Limb (tissue), 2 donors: Measurements from ENCODE around the gene P2RX3.

ENCODE experiments used
- DNase-seq, 2 donors: peaks; one replicate each; pipeline ENCODE4 v3.0.0-alpha.2; 2016; ENCODE audit errors: extremely low spot score in 2 of 2

The P2RX3 gene

GRCh38 chr11:57368845-57369232 is 30.7 kb downstream of the P2RX3 start:
- DNase-seq = no peak

- DNase-seq = no peak
Observed at GRCh38 chr11:57370251-57370650, 32.1 kb downstream of the P2RX3 start.

DNA sequence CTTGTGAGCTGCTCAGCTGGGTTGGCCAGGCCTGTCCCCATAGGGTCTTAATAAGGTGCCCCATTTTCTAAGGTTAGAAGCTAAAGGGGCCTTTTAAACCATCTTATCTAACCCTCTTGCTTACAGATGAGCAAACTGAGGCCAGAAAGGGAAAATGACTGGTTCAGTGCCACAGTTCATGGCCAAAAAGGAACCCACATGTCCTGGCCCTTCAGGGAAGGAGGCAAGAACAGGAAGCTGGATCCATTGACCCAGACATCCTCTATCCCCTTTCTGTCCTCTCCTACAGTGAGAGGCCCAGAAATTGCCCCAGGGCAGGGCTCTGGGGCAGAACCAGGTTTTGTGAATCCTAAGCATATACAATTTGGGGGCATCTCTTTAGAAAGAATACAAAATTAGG is 32.8 kb downstream of the P2RX3 start:
- no peak for DNase-seq

GRCh38 chr11:57373146-57373545 is 35.0 kb downstream of the P2RX3 start:
- no peak for DNase-seq

GRCh38 chr11:57374966-57375365 is 36.8 kb downstream of the P2RX3 start:
- DNase-seq = no peak

DNA sequence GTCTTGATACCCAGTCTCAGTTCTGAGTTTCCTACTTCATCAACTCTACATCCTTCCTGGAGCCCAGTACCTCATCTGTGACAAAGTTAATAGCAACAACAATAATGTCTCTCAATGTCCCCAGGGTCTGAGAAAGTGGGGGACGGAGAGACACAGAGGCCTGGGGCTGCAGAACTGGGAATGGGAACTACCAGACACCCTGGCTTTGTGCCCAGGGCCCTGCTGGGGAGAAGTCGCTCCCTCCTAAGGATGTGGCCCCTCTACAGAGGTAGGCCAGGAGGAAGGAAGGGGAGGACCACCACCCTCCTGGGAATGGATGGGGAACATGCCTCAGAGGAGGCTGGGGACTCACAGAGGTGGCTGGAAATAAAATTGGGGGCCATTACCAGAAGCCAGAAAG is 37.3 kb downstream of the P2RX3 start:
- DNase-seq = no peak

DNA sequence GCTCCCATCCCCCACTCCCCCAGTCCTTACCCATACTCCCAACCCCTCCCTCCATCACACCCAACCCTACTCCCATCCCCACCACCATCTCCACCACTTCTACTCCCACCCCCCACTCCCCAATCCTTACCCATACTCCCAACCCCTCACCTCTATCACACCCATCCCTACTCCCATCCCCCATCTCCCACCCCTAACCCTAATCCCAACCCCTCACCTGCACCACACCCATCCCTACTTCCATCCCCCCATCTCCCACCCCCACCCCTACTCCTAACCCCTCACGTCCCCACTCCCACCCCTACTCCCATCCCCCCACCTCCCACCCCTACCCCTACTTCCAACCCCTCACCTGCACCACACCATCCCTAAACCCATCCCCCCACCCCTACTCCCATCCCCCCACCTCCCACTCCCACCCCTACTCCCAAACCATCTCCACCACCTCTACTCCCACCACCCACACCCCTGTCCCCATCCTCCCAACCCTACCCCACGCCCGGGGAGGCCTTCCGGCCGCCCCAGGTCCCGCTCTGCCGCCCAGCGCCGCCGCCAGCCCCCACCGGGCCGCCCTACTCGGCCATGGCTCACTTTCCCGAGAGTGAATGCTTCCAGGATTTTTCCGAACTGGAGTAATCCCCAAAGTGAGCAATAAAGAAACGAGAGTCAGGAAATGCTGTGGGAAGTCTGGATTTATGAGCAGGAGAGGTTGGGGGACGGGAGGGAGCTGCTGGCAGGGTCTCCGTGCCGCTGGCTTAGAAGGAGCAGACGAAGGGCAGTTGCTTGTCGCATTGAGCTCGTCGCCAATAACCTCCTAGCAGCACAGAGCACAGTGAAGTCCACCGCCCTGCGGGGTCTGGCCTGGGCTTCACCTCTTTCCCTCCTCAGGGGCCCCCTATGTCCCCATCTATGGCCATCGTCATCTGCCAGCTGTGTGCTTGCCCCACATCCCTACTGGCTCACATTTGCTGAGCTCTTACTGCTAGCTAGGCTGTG is 38.2 kb downstream of the P2RX3 start:
- no peak for DNase-seq

- no peak for DNase-seq
Observed at GRCh38 chr11:57377107-57377506, 39.0 kb downstream of the P2RX3 start.

DNA sequence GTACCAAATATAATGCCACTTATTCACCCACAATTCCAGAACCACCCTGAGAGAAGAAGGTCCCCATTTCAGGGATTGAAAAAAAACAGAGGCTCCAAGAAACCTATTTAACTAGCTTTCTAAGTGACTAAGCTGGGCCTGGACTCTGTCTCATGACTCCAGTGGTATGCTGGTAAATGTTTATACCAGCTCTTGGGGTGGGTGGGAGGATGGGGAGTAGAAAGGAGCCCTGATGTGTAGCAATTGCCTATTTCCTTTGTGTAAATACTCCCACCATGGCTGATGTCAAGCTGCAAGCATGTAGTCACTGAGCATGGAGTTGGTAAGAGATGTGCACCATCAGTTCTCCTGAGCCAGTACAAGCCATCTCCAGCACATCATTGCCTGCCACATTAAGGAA is 40.0 kb downstream of the P2RX3 start:
- no peak for DNase-seq

- peak in 1 of 2 donors; percentile 44 for DNase-seq
Observed at GRCh38 chr11:57379732-57380131, 41.6 kb downstream of the P2RX3 start.

GRCh38 chr11:57380975-57381374 is 42.8 kb downstream of the P2RX3 start, which contains the start of gene PRG3:
Gene PRG3, minus strand, starts transcription at chr11:57381150. Its CDS starts 442 bp downstream, at chr11:57380708.
- DNase-seq = no peak

GRCh38 chr11:57386178-57386940 is 48.2 kb downstream of the P2RX3 start:
- no peak for DNase-seq

DNA sequence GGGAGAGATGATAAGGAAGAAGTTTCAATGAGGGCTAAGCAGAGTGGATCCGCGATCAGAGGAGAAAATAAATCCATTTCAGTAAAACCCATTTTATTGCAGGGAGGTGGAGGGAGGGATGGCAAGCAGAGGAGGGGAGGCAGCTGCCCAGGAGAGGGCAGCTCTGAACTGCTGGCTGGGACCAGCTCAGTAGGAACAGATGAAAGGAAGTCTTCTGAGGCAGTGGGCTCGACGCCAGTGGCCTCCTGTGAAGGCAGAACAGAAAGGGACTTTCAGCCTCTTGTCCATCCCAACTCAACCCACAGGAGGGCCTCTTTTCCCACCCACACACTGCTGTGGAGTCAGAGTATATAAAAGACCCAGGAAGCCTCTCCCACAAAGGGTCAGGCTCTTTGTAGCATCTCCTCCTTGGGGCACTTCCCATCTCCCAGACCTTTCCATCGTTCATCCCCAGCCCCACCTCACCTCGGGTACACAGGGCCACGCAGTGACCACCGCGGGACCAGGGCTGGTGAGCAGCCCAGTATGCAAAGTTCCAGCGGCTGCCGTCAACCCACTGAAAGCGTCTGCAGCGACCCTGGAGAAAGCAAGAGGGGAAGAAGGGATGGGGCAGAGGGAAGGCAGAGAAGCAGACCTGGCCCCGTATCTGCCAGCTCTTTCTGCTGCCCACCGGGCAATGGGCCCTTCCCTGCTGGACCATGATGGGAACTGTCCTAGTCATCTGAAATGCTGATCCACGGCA is 49.3 kb downstream of the P2RX3 start:
- no peak for DNase-seq

GRCh38 chr11:57390535-57390934 is 52.4 kb downstream of the P2RX3 start, which contains the start of gene PRG2:
Gene PRG2, minus strand, starts transcription at chr11:57390650. Its CDS starts 706 bp downstream, at chr11:57389944.
- no peak for DNase-seq

- DNase-seq = no peak
Observed at GRCh38 chr11:57391111-57391510, 53.0 kb downstream of the P2RX3 start.

DNA sequence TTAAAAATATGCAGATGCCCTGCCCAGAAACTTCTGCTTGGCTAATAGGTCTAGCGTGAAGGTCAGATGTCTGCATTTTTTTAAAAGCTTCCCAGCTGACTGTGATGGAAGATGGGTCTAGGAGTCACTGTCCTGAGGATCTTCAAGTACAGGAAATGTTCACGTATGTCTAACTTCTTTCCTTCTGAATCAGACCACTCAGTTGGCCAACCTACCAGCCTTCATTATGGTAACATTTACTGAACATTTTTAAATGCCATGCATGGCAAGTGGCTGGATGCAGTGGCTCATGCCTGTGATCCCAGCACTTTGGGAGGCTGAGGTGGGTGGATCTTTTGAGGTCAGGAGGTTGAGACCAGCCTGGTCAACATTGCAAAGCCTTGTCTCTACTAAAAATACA is 53.4 kb downstream of the P2RX3 start:
- DNase-seq = no peak

DNA sequence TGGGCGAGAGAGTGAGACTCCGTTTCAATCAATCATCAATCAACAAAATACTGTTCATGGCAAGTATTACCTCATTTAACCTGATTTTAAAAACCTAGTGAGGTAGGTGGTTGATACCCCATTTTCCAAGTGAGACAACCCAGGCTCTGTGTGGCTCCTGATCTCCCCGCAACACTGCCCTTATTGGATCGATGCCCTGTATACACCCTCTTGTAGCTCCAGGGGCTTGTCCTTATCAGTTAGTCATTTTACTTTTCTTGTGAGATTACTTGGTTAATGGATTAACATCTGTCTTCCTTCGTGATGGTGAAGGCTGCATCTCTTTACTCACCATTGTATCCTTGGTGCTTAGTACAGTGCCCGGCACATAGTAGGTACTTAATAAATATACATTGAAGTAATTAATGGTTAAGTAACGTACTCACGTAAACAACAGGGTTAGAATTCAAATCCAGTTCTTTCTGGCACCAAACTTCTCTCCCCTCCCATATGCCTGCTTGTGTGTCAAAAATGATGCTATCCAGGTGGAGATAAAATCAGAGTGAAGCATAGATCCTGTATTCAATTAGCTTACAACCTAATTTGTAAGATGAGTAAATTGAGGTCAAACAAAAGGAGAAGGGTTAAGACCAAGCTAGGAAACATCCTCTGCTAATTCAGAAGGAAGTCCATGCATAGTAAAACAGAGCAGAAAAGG is 54.1 kb downstream of the P2RX3 start:
- no peak for DNase-seq

DNA sequence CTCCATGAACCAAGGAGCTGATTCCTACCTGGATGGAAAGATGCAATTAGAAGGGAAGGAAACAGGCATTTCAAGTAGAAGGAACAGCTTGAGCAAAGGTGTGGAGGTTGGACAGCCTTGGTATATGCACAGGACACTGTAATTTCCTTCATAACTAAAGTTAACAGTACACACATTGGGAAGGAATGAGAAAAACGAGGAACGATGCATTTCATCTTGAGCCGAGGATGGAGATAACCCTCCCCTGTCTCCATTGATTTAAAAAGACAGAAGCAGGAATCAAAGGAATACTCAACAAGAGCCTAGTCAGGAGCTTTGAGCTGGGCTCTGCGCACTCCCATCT is 54.6 kb downstream of the P2RX3 start:
- no peak for DNase-seq

DNA sequence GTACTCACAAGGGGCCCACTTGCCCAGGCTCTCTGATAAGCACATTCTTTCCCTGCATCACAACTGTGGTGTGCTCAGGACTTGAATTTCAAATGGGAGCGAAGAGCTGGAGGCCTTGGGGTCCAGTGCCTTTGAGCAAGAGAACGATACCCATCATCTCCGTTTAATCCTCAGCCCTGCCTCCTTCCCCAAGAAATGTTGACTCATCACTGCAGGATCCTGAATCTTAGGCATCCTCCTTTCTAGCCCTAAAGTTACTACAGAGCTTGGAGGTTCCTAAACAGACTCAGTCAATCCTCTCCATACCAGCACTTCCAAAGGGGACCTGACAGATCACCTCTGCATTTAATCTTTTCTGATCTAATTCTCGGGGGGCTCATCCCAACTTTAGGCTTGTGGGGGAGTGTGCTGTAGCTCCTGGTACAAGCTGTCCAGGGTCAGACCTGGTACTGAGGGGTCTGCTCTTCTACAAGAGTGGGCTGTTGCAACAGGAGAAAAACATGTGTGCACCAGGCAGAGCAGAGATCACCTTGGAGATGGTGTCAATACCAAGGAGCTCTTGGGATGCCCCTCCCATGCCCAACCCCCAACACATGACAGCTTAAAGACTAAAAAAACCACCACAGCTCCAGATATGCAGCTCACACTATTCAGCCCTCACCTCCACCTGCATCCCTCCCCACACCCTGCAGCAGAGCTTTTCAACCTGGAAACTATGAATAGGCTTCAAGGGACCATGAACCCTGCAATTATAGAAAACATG is 56.2 kb downstream of the P2RX3 start:
- no peak for DNase-seq

- DNase-seq = no peak
Observed at GRCh38 chr11:57395905-57396623, 57.9 kb downstream of the P2RX3 start.
